NCI-H2227 (cell line): ENCODE measurements around the gene RXRA.

Experiments used
- DNase-seq: peaks from one replicate; lab custom pipeline; 2025; ENCODE audit not compliant: unreplicated experiment; lab: John Stamatoyannopoulos, UW

RXRA gene

DNA sequence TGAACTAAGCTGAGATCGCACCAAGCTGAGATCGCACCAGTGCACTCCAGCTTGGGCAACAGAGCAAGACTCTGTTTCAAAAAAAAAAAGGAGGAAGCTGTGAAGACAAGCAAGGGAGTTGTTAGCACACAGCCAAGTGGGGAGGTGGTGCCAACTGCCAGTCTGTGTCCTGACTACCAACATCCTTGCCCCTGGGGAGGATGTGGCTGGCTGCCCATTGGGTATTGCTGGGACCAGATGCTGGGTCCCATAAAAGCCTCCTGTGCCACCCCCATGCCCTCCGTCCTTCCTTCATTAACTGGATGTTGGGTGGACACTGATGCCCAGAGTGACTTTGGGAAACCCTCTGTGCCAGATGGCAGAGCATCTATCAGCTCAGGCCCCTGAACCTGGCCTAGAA, 158.2 kb downstream of the RXRA start:
- no peak for DNase-seq

DNA sequence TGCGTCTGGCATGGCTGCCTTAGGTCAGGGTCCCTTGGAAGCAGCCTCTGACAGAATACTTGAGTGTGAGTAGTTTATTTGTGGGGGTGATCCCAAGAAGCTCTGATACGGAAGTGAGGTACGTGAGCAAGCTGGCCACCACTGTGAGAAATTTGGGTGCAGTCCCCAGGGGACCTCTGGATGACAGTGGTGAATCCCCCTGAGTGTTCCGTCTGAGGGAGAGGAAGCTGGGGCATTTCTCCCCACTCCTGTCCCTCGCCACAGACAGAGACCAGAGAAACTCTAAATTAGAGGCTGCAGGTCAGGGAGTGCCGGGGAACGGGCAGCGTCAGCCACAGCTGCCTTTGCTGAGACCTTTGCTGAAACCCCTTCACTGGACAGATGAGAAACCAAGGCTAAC, 159.4 kb downstream of the RXRA start:
- DNase-seq = no peak

DNA sequence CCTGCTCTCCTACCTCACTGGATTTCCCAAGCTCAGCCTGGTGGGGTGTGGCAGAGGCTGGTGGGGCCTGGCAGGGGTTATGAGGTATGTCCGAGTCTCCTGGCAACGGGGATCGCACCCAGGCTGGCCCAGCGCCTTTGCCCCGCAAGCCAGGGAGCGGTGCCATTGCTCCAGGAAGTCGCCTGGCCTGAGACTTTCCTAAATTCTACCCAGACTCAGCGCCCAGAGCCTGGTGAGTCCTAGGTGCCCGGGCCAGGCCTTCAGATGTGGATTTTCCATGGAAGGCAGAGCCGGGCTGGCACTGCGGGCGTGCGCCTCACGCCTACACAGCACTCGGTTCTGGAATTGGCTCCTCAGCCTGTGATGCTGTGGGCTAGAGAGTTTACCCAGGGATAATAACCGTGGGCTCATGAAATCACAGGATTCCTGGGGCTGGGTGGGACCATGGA, 159.9 kb downstream of the RXRA start:
- DNase-seq = no peak

DNA sequence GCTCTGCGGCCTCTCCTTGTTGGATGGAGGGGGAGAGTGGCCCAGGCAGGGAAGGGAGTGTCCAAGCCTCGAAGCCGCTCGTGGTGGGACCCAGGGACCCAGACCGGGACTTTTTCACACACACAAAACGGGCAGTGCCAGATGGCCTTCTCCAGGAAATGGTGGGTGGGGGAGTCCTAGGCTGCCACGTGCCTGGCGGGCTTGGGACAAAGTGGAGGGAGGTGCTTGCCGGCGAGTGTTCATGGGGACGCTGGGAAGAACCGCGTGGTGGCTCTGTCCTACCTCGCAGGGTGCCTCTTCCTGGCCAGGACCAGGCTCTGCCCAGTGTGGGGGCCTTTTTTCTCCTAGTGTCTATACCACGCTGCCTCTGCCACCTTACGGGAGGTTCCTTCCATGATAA, 160.3 kb downstream of the RXRA start:
- DNase-seq = no peak
